Common myeloid progenitor, CD34-positive (primary cell): Measurements from ENCODE around the gene RALB.

Source experiments
- CTCF ChIA-PET: fragments of 350-600 bp; sonication (Branson Sonifier 250); formaldehyde crosslinking; loops from one replicate; lab custom pipeline; 2021; ENCODE audit warnings: antibody characterized with exemption; lab: Charles Lee
- POLR2A ChIA-PET: fragments of 350-600 bp; sonication (Branson Sonifier 250); formaldehyde crosslinking; loops from one replicate; lab custom pipeline; 2021; ENCODE audit warnings: antibody characterized with exemption; lab: Charles Lee
- DNase-seq, 3 donors: peaks; one replicate each; pipeline versions ENCODE4 v3.0.0 to v3.0.0-alpha.2; 2013
- H3K27ac ChIP-seq, 2 experiments: 1 replicate in 1 of 2; 2 replicates in 1 of 2; pipeline ENCODE4 v1.7.0; 2013; ENCODE audit warnings: inconsistent platforms in 2 of 2, low read length in 2 of 2, mild to moderate bottlenecking in 2 of 2, low read depth in 1 of 2, moderate library complexity in 1 of 2; ENCODE audit not compliant: severe bottlenecking in 2 of 2, insufficient read depth in 1 of 2, poor library complexity in 1 of 2
- H3K27me3 ChIP-seq, 5 experiments: replicated peaks in 2 of 5; 1 replicate in 3 of 5; 2 replicates in 2 of 5; pipeline versions ENCODE4 v1.6.1 to v1.7.0; 2013; ENCODE audit warnings: low read length in 4 of 5, mild to moderate bottlenecking in 2 of 5, moderate library complexity in 2 of 5, inconsistent platforms in 1 of 5; ENCODE audit not compliant: insufficient read depth in 5 of 5, control insufficient read depth in 4 of 5
- H3K36me3 ChIP-seq, 4 experiments: 1 replicate in 2 of 4; 2 replicates in 2 of 4; pipeline versions ENCODE4 v1.6.1 to v1.7.0; 2013; ENCODE audit warnings: low read length in 3 of 4, control low read depth in 1 of 4, mild to moderate bottlenecking in 1 of 4; ENCODE audit not compliant: control insufficient read depth in 4 of 4, insufficient read depth in 4 of 4
- H3K4me1 ChIP-seq, 4 experiments: 1 replicate in 3 of 4; 2 replicates in 1 of 4; pipeline versions ENCODE4 v1.6.1 to v1.7.1; 2013; ENCODE audit warnings: low read length in 3 of 4, mild to moderate bottlenecking in 3 of 4, control low read depth in 1 of 4, inconsistent platforms in 1 of 4, moderate library complexity in 1 of 4; ENCODE audit not compliant: control insufficient read depth in 4 of 4, insufficient read depth in 4 of 4; ENCODE audit errors: control extremely low read depth in 1 of 4
- H3K4me3 ChIP-seq, 7 experiments: 1 replicate in 4 of 7; 2 replicates in 3 of 7; pipeline versions ENCODE4 v1.5.1 to v1.7.0; 2013; ENCODE audit warnings: mild to moderate bottlenecking in 7 of 7, low read length in 6 of 7, moderate library complexity in 6 of 7, inconsistent platforms in 2 of 7, low read depth in 2 of 7, control low read depth in 1 of 7; ENCODE audit not compliant: insufficient read depth in 4 of 7, control insufficient read depth in 1 of 7; ENCODE audit errors: extremely low read depth in 1 of 7
- H3K9me3 ChIP-seq, 5 experiments: 1 replicate in 4 of 5; 2 replicates in 1 of 5; pipeline versions ENCODE4 v1.6.1 to v1.7.1; 2013; ENCODE audit warnings: low read length in 4 of 5, mild to moderate bottlenecking in 2 of 5, inconsistent platforms in 1 of 5, low read depth in 1 of 5, moderate library complexity in 1 of 5; ENCODE audit not compliant: control insufficient read depth in 4 of 5, insufficient read depth in 2 of 5; ENCODE audit errors: control extremely low read depth in 1 of 5
- WGBS: methylation state at CpG from one replicate; pipeline ENCODE4 v1.1.5; 2013; ENCODE audit not compliant: insufficient coverage; 5-methylcytosine and 5-hydroxymethylcytosine counted together

The RALB gene

GRCh38 chr2:120312860-120313694 is 60.4 kb downstream of the RALB start:
- CTCF ChIA-PET = interaction anchor here (0.6 to 2.9 kb wide), 30 partner anchors 11 to 375 kb away, joined by 3 to 24 read pairs (median 4); partner anchors contain the start of gene TMEM185B
- H3K4me1 ChIP-seq = peaks cover 0 to 35% (median 23%) of the 10 kb centered on the region in 4 experiments
- no peaks in the 10 kb centered on the region for H3K9me3 ChIP-seq
- H3K36me3 ChIP-seq = no peaks in the 10 kb centered on the region
- peak overlapping the region; percentile 4 to 75 (median 56) for H3K4me3 ChIP-seq
- H3K27me3 ChIP-seq = no peaks in the 10 kb centered on the region
- H3K27ac ChIP-seq = no peak overlapping the region
- 14% methylated on average over 34 of the region's 38 CpGs for WGBS
- peak; percentile 77 to 84 (median 80) for DNase-seq
- POLR2A ChIA-PET = no interaction called here

DNA sequence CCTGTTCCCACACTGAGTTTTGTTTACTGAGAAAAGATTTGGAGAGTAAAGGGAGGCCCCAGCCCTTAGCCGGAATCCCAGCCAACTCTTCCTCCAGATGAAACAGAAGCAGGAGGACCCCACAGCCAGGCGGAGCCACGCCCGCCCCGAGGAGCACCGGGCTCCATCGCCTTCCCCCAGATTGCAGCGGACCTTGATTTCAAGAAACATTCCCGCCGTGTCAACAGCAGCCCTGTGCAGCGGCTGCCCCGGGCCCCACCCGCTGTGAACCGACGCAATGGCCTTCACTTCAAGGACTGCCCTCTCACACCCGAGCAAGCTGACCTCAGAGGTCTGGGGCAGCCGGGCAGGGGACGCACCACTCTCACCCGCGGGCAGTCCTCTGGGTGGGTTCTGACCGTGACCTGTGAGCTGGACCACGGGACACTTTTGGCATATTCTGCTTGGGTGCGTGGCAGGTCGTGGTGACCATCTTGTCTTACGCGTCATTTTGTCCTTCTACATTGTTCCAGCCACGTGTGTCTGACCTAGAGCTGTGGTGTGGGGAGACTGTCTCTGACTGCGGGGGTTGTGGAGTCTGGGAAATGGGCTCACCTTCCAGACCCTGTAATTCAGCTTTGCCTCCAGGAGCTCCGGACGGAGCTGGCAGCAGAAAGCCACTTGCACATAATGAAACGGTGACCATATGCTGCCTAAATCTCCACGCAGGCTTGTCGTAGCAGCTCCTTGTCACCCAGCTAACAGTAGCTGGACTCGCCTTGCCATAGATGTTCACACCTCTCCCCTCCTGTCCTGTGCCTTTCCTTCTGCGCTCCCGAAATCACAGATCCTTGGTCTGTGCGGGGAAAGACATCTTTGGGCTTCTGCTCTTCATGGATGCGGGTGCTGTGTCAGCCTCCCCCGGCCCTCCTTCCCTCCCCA is 61.3 kb downstream of the RALB start:
- peaks cover 0 to 41% (median 28%) of the 10 kb centered on the region in 4 experiments for H3K4me1 ChIP-seq
- POLR2A ChIA-PET = no interaction called here
- H3K36me3 ChIP-seq = no peaks in the 10 kb centered on the region
- no peak for DNase-seq
- no peaks in the 10 kb centered on the region for H3K27me3 ChIP-seq
- WGBS = 74% methylated on average over 37 of the region's 39 CpGs
- peak overlapping the region in 5 of 7 experiments; percentile 49 to 75 (median 64) for H3K4me3 ChIP-seq
- H3K9me3 ChIP-seq = no peaks in the 10 kb centered on the region
- H3K27ac ChIP-seq = no peak overlapping the region
- CTCF ChIA-PET = interaction anchor here (0.6 to 2.9 kb wide), 37 partner anchors 9 to 668 kb away, joined by 3 to 24 read pairs (median 4); partner anchors contain the start of gene TMEM185B

DNA sequence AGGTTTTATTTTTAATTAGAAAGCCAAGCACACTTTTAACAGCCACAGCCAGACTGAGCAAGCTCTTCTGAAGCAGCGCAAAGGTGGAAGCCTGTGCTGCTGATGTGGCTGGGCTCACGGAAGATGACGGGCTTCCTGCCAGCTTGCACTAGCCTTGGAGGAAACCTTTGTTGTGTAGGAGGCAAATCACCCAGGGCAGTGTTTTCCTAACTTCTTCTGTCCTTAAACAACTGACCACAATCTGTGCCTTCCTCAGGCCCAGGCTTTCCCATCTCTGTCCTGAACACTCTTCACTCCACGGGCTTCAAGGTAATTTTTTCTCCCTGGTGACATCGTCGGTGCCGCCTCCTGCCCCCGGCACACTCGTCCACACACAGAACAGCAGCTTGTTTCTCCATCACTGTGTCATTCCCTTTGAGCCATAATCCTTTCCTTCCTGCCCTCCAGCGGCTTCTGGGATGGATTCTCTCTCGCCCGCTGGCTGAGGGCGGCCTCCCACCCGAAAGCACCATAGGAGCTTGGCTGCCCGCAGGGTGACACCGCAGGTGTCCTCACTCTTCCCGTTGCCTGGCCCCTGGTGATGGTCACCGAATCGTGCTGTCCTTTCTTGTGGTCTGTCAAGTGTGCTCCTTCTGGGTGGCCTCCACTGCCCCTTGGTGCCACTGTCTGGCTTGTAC is 62.2 kb downstream of the RALB start:
- H3K4me3 ChIP-seq = peak overlapping the region in 2 of 7 experiments; percentile 11 to 16
- peaks cover 0 to 1% (median 0%) of the 10 kb centered on the region in 5 experiments for H3K27me3 ChIP-seq
- WGBS = 75% methylated on average over 19 of the region's 19 CpGs
- CTCF ChIA-PET = interaction anchor here (0.6 to 2.9 kb wide), 20 partner anchors 10 to 669 kb away, joined by 3 to 24 read pairs (median 4); no protein-coding TSS in a partner anchor
- H3K27ac ChIP-seq = no peak overlapping the region
- H3K36me3 ChIP-seq = no peaks in the 10 kb centered on the region
- peak; percentile 65 to 90 (median 89) for DNase-seq
- no peaks in the 10 kb centered on the region for H3K9me3 ChIP-seq
- peaks cover 0 to 41% (median 28%) of the 10 kb centered on the region in 4 experiments for H3K4me1 ChIP-seq
- POLR2A ChIA-PET = no interaction called here

GRCh38 chr2:120315367-120316033 is 62.8 kb downstream of the RALB start:
- Histone ChIP-seq H3K27me3 (peaks cover 0 to 1% (median 0%) of the 10 kb centered on the region in 5 experiments), H3K36me3 (no peaks in the 10 kb centered on the region), H3K27ac (no peak overlapping the region), H3K4me1 (peaks cover 0 to 41% (median 28%) of the 10 kb centered on the region in 4 experiments), H3K9me3 (no peaks in the 10 kb centered on the region), H3K4me3 (no peak overlapping the region)
- POLR2A ChIA-PET = no interaction called here
- DNase-seq = no peak
- WGBS = 92% methylated on average over 15 of the region's 17 CpGs
- CTCF ChIA-PET = no interaction called here

GRCh38 chr2:120316071-120316470 is 63.4 kb downstream of the RALB start:
- H3K4me1 ChIP-seq = peaks cover 0 to 41% (median 28%) of the 10 kb centered on the region in 4 experiments
- no peak overlapping the region for H3K4me3 ChIP-seq
- no peaks in the 10 kb centered on the region for H3K9me3 ChIP-seq
- peaks cover 0 to 1% (median 0%) of the 10 kb centered on the region in 5 experiments for H3K27me3 ChIP-seq
- 93% methylated on average over 5 of the region's 5 CpGs for WGBS
- CTCF ChIA-PET = interaction anchor here (0.8 to 2.3 kb wide), 3 partner anchors 13 to 364 kb away, joined by 3 to 6 read pairs (median 4); no protein-coding TSS in a partner anchor
- no peak overlapping the region for H3K27ac ChIP-seq
- POLR2A ChIA-PET = no interaction called here
- no peak for DNase-seq
- no peaks in the 10 kb centered on the region for H3K36me3 ChIP-seq
